ENCODE results near the gene KHDC3L. TPM values are rescaled to one million over a fixed set of nuclear protein-coding genes. Genes with fewer than 3 reads are reported as not detected.

Gene KHDC3L
- total and polyA plus RNA-seq, 10 of the 15 experiments (the other 5 are each of a cell fraction or from before 2014, with no cell fraction given), result not detected

DNA sequence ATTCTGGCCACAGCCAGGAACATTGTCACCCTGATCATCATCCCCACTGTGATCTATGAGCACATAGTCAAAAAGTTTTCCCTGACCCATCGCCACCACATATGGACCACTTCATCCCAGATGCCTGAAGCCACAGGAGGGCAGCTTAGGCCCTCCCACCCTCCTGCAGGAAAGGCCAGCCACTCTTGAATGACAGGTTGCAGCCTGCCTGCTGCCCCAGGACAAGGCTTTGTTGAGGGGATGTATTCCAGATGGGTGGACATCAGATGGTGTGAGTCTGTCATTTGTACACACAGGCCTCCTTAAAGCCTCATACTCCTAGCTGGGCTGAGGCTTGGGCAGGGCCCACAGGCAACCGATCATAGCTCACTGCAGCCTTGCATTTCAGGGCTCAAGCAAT lies 39.1 kb upstream of the KHDC3L start:
- H3K79me2 ChIP-seq (ENCODE audit: control insufficient read depth, insufficient read depth, low read length), result no peaks in the 10 kb centered on the region
- ATAC-seq, result no peak
- WGBS (ENCODE audit: insufficient coverage, insufficient replicate concordance, low lambda C conversion rate, missing lambda C conversion rate), result 89% methylated on average over 2 of the region's 2 CpGs
- H2AFZ ChIP-seq (ENCODE audit: control insufficient read depth, low read depth, low read length), result no peak overlapping the region
- ChIA-PET SMC1A (ENCODE audit: uncharacterized antibody, unreplicated experiment) (interaction anchor here (0.5 kb wide), 1 partner anchor 28 kb away, joined by 3 read pairs; no protein-coding TSS in a partner anchor), POLR2A (no interaction called here), RAD21 (ENCODE audit: unreplicated experiment) (no interaction called here), CTCF (interaction anchor here (0.8 kb wide), 1 partner anchor 910 kb away, joined by 3 read pairs; no protein-coding TSS in a partner anchor)
- no peak overlapping the region for H3K4me3 ChIP-seq
- in situ Hi-C loops (cut with MboI) (no loop called here), intact Hi-C loops (cut with micrococcal nuclease; ENCODE audit: unreplicated experiment) (no loop called here)
- no peaks in the 10 kb centered on the region; the same call in 2 of the 3 replicates for H3K9me3 ChIP-seq (replicated peaks; ENCODE audit: control insufficient read depth, insufficient read depth, low read length)
- no TSS peak for BruUV-seq (replicated peaks)
- no peak overlapping the region for H3K4me2 ChIP-seq (ENCODE audit: control insufficient read depth, insufficient read depth)
- no peak overlapping the region for H3K9ac ChIP-seq (ENCODE audit: control insufficient read depth, insufficient read depth, low read length)
- no peaks in the 10 kb centered on the region for H3K36me3 ChIP-seq (ENCODE audit: control insufficient read depth in 2 of 2, insufficient read depth in 2 of 2, low read length in 1 of 2)
- H3K27ac ChIP-seq (ENCODE audit: control insufficient read depth, insufficient read depth), result no peak overlapping the region
- H3K4me1 ChIP-seq (ENCODE audit: control insufficient read depth, insufficient read depth, low read length), result no peaks in the 10 kb centered on the region
- no peak for DNase-seq (ENCODE audit: low read depth, low spot score)
- TF ChIP-seq RB1 (IDR thresholded peaks at IDR 0.05; ENCODE audit: borderline replicate concordance), result no peak
- TF ChIP-seq, protein P1, sequence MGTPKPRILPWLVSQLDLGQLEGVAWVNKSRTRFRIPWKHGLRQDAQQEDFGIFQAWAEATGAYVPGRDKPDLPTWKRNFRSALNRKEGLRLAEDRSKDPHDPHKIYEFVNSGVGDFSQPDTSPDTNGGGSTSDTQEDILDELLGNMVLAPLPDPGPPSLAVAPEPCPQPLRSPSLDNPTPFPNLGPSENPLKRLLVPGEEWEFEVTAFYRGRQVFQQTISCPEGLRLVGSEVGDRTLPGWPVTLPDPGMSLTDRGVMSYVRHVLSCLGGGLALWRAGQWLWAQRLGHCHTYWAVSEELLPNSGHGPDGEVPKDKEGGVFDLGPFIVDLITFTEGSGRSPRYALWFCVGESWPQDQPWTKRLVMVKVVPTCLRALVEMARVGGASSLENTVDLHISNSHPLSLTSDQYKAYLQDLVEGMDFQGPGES (IDR thresholded peaks at IDR 0.05), result no peak
- TF ChIP-seq, protein P2, sequence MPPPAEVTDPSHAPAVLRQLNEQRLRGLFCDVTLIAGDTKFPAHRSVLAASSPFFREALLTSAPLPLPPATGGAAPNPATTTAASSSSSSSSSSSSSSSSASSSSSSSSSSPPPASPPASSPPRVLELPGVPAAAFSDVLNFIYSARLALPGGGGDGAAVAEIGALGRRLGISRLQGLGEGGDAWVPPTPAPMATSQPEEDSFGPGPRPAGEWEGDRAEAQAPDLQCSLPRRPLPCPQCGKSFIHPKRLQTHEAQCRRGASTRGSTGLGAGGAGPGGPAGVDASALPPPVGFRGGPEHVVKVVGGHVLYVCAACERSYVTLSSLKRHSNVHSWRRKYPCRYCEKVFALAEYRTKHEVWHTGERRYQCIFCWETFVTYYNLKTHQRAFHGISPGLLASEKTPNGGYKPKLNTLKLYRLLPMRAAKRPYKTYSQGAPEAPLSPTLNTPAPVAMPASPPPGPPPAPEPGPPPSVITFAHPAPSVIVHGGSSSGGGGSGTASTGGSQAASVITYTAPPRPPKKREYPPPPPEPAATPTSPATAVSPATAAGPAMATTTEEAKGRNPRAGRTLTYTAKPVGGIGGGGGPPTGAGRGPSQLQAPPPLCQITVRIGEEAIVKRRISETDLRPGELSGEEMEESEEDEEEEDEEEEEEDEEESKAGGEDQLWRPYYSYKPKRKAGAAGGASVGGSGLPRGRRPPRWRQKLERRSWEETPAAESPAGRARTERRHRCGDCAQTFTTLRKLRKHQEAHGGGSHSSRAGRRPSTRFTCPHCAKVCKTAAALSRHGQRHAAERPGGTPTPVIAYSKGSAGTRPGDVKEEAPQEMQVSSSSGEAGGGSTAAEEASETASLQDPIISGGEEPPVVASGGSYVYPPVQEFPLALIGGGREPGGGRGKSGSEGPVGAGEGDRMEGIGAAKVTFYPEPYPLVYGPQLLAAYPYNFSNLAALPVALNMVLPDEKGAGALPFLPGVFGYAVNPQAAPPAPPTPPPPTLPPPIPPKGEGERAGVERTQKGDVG (CRISPR knock-in tag; IDR thresholded peaks at IDR 0.05), result no peak
- TF ChIP-seq PAX8 (IDR thresholded peaks at IDR 0.05), result no peak
- TF ChIP-seq TBL1XR1 (IDR thresholded peaks at IDR 0.05; ENCODE audit: low read depth, low read length), result no peak
- no peak for TF ChIP-seq CREM (IDR thresholded peaks at IDR 0.05; ENCODE audit: low read depth)
- TF ChIP-seq BACH1 (IDR thresholded peaks at IDR 0.05; ENCODE audit: borderline replicate concordance), result no peak
- no peak for TF ChIP-seq SP1 (IDR thresholded peaks at IDR 0.05; ENCODE audit: low read depth, low read length)
- no peak for TF ChIP-seq ZSCAN29 (IDR thresholded peaks at IDR 0.05)
- no peak for TF ChIP-seq MEF2B (IDR thresholded peaks at IDR 0.05; ENCODE audit: partially characterized antibody, poor library complexity, severe bottlenecking)
- TF ChIP-seq, protein P3, sequence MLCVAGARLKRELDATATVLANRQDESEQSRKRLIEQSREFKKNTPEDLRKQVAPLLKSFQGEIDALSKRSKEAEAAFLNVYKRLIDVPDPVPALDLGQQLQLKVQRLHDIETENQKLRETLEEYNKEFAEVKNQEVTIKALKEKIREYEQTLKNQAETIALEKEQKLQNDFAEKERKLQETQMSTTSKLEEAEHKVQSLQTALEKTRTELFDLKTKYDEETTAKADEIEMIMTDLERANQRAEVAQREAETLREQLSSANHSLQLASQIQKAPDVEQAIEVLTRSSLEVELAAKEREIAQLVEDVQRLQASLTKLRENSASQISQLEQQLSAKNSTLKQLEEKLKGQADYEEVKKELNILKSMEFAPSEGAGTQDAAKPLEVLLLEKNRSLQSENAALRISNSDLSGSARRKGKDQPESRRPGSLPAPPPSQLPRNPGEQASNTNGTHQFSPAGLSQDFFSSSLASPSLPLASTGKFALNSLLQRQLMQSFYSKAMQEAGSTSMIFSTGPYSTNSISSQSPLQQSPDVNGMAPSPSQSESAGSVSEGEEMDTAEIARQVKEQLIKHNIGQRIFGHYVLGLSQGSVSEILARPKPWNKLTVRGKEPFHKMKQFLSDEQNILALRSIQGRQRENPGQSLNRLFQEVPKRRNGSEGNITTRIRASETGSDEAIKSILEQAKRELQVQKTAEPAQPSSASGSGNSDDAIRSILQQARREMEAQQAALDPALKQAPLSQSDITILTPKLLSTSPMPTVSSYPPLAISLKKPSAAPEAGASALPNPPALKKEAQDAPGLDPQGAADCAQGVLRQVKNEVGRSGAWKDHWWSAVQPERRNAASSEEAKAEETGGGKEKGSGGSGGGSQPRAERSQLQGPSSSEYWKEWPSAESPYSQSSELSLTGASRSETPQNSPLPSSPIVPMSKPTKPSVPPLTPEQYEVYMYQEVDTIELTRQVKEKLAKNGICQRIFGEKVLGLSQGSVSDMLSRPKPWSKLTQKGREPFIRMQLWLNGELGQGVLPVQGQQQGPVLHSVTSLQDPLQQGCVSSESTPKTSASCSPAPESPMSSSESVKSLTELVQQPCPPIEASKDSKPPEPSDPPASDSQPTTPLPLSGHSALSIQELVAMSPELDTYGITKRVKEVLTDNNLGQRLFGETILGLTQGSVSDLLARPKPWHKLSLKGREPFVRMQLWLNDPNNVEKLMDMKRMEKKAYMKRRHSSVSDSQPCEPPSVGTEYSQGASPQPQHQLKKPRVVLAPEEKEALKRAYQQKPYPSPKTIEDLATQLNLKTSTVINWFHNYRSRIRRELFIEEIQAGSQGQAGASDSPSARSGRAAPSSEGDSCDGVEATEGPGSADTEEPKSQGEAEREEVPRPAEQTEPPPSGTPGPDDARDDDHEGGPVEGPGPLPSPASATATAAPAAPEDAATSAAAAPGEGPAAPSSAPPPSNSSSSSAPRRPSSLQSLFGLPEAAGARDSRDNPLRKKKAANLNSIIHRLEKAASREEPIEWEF (IDR thresholded peaks at IDR 0.05; ENCODE audit: insufficient replicate concordance, low read depth, low read length), result no peak
- TF ChIP-seq FOXK2 (IDR thresholded peaks at IDR 0.05), result no peak
- TF ChIP-seq NR2C2 (IDR thresholded peaks at IDR 0.05; ENCODE audit: borderline replicate concordance, control insufficient read depth, insufficient read length, low read depth), result no peak
- TF ChIP-seq, protein P4, sequence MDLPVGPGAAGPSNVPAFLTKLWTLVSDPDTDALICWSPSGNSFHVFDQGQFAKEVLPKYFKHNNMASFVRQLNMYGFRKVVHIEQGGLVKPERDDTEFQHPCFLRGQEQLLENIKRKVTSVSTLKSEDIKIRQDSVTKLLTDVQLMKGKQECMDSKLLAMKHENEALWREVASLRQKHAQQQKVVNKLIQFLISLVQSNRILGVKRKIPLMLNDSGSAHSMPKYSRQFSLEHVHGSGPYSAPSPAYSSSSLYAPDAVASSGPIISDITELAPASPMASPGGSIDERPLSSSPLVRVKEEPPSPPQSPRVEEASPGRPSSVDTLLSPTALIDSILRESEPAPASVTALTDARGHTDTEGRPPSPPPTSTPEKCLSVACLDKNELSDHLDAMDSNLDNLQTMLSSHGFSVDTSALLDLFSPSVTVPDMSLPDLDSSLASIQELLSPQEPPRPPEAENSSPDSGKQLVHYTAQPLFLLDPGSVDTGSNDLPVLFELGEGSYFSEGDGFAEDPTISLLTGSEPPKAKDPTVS (IDR thresholded peaks at IDR 0.05; ENCODE audit: low read depth, low read length), result no peak
- FAIRE-seq, result no peak
- no peaks in the 10 kb centered on the region; a peak in 1 of 4 replicates for H3K27me3 ChIP-seq (replicated peaks in 1 of 2; ENCODE audit: control insufficient read depth in 2 of 2, insufficient read depth in 2 of 2, low read length in 1 of 2)
- no peaks in the 10 kb centered on the region for H4K20me1 ChIP-seq (ENCODE audit: control insufficient read depth, insufficient read depth)

All from GM12878 (cell line).